AG04450 (cell line): ENCODE results near the gene PDLIM5. TPM values are rescaled to one million over a fixed set of nuclear protein-coding genes. Genes with fewer than 3 reads are reported as not detected.

ENCODE experiments used
- CTCF ChIA-PET: fragments of 300-600, 350-600 bp; formaldehyde crosslinking; extraction: SDS; loops from one replicate; lab custom pipeline; 2022; ENCODE audit warnings: antibody characterized with exemption, inconsistent platforms; lab: Charles Lee
- POLR2A ChIA-PET: fragments of 350-600 bp; formaldehyde crosslinking; extraction: SDS; loops from one replicate; lab custom pipeline; 2021; ENCODE audit warnings: antibody characterized with exemption, inconsistent platforms; lab: Yijun Ruan, JAX
- DNase-seq: peaks from one replicate; pipeline ENCODE4 v3.0.0-alpha.2; 2011; ENCODE audit warnings: low read depth, low spot score
- H3K27ac ChIP-seq: one replicate; pipeline ENCODE4 v1.5.1; 2012; ENCODE audit warnings: low read depth, low read length, control low read depth
- H3K27me3 ChIP-seq: one replicate; pipeline ENCODE4 v1.6.0; 2012; ENCODE audit warnings: low read length; ENCODE audit not compliant: control insufficient read depth, insufficient read depth
- H3K4me3 ChIP-seq: 2 replicates; pipeline ENCODE4 v1.5.1; 2011; ENCODE audit warnings: mild to moderate bottlenecking, low read depth, low read length, control low read depth
- H3K9me3 ChIP-seq: 2 replicates; pipeline ENCODE4 v1.5.1; 2012; ENCODE audit warnings: low read length; ENCODE audit not compliant: control insufficient read depth, insufficient read depth
- polyA plus RNA-seq: library from polyadenylated mRNA; depleted of rRNA; stranded (reverse); fragments of >200 nt; gene quantifications from 2 replicates; pipeline ENCODE4 v1.2.3, GENCODE V29; 2011
- TF ChIP-seq, protein P1 (sequence below): IDR thresholded peaks from 2 replicates; pipeline ENCODE4 v1.5.1; 2011; ENCODE audit warnings: low read depth, low read length, control low read depth, inconsistent platforms

Gene PDLIM5
- polyA plus RNA-seq, 1 experiment, result 81.5 TPM

DNA sequence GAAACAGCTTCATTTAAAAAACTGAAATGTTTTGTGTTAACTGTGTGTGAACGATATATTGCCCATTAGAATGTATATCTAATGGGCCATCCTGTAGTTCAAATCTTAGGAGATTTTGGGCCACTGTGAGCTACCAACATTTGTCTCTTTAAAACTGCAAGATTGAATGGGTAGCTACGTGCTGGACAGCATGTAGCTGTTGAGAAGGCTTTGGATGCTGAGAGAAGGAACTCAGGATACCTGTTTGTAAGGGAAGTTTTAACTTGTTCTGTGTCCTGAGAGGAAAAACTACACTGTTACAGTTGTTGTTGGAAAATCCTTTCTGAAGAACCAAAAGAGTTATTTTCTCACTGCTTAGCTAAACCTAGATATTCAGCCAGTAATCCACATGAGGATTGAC, 45.9 kb downstream of the PDLIM5 start:
- CTCF ChIA-PET, result no interaction called here
- TF ChIP-seq, protein P1, sequence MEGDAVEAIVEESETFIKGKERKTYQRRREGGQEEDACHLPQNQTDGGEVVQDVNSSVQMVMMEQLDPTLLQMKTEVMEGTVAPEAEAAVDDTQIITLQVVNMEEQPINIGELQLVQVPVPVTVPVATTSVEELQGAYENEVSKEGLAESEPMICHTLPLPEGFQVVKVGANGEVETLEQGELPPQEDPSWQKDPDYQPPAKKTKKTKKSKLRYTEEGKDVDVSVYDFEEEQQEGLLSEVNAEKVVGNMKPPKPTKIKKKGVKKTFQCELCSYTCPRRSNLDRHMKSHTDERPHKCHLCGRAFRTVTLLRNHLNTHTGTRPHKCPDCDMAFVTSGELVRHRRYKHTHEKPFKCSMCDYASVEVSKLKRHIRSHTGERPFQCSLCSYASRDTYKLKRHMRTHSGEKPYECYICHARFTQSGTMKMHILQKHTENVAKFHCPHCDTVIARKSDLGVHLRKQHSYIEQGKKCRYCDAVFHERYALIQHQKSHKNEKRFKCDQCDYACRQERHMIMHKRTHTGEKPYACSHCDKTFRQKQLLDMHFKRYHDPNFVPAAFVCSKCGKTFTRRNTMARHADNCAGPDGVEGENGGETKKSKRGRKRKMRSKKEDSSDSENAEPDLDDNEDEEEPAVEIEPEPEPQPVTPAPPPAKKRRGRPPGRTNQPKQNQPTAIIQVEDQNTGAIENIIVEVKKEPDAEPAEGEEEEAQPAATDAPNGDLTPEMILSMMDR, result no peak
- no peaks in the 10 kb centered on the region for H3K27me3 ChIP-seq
- no peak for DNase-seq
- POLR2A ChIA-PET, result no interaction called here
- no peaks in the 10 kb centered on the region for H3K9me3 ChIP-seq
- H3K27ac ChIP-seq, result no peak overlapping the region
- H3K4me3 ChIP-seq, result no peak overlapping the region

DNA sequence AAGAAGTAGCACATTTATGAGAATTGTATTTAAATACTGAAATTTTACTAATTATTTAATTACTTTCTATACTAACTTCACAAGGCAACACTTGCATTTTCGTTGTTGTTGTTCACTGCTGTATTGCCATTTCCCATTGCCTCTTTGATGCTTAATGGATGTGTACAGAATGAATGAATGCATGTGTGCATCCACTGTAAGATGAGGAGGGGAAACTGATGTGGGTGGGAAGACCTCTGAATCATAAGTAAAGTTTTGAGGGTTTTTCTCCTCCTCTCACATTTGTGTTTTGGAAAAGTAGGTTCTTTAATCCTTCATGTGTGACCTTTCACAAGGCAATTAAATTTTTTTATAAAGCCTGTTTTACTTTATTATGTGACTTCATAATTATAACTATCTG, 46.8 kb downstream of the PDLIM5 start:
- POLR2A ChIA-PET, result no interaction called here
- TF ChIP-seq, protein P1, result no peak
- CTCF ChIA-PET, result no interaction called here
- Histone ChIP-seq H3K27me3 (no peaks in the 10 kb centered on the region), H3K9me3 (no peaks in the 10 kb centered on the region), H3K4me3 (no peak overlapping the region), H3K27ac (no peak overlapping the region)
- no peak for DNase-seq

DNA sequence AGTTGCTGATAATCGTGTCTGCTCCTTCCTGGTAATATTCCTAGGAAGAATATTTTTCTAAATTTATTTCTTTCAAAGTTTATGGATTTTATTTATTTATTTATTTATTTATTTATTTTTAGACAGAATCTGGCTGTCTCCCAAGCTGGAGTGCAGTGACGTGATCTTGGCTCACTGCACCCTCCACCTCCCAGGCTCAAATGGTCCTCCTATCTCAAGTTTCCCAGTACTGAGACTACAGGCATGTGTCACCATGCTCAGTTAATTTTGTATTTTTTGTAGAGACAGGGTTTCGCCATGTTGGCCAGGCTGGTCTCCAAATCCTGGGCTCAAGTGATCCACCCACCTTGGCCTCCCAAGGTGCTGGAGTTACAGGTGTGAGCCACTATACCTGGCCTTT, 48.9 kb downstream of the PDLIM5 start:
- ChIA-PET POLR2A (no interaction called here), CTCF (no interaction called here)
- H3K9me3 ChIP-seq, result no peaks in the 10 kb centered on the region
- no peak overlapping the region for H3K4me3 ChIP-seq
- no peaks in the 10 kb centered on the region for H3K27me3 ChIP-seq
- no peak overlapping the region for H3K27ac ChIP-seq
- DNase-seq, result no peak
- TF ChIP-seq, protein P1, result no peak

DNA sequence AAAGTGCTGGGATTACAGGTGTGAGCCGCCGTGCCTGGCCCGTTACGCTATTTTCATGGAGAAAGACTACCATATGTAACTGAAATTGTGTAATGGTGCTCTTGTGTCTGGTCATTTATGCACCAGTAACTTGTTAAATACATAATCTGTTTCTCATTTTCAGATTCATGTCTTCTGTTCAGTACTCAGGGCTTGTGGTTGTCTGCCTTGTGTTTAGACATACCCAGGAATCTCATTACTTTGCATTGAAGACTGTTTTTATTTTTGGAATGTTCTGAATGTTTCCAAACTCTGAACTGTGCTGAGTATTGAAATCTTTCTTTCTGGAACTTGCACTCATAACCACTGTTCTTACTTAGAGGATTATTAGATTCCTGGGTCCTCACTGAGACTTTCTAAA, 52.8 kb downstream of the PDLIM5 start:
- POLR2A ChIA-PET, result no interaction called here
- CTCF ChIA-PET, result interaction anchor here (0.6 kb wide), 2 partner anchors 56 to 98 kb away, joined by 4 to 6 read pairs; no protein-coding TSS in a partner anchor
- no peak overlapping the region for H3K27ac ChIP-seq
- no peak overlapping the region for H3K4me3 ChIP-seq
- no peaks in the 10 kb centered on the region for H3K9me3 ChIP-seq
- no peak for DNase-seq
- H3K27me3 ChIP-seq, result no peaks in the 10 kb centered on the region
- TF ChIP-seq, protein P1, result no peak

DNA sequence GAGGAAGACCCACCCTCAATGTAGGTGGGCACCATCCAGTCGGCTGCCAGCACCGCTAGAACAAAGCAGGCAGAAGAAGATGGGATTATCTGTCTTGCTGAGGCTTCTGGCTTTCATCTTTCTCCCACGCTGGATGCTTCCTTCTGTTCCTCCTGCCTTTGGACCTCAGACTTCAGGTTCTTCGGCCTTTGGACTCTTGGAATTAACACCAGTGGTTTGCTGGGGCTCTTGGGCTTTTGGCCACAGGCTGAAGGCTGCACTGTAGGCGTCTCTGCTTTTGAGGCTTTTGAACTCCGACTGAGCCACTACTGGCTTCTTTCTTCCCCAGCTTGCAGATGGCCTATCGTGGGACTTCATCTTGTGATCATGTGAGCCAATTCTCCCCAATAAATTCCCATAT, 55.1 kb downstream of the PDLIM5 start:
- CTCF ChIA-PET, result no interaction called here

More for the DNA sequence above, 55.1 kb downstream of the PDLIM5 start:
- no peak for DNase-seq
- no peak overlapping the region for H3K4me3 ChIP-seq
- no peak overlapping the region for H3K27ac ChIP-seq
- no peaks in the 10 kb centered on the region for H3K27me3 ChIP-seq
- POLR2A ChIA-PET, result no interaction called here
- no peaks in the 10 kb centered on the region for H3K9me3 ChIP-seq
- TF ChIP-seq, protein P1, result no peak
